HG02623 (cell line): ENCODE data around the gene ADAMTS15.

Experiments
- ATAC-seq: cut with Tn5 transposase; IDR thresholded peaks from one replicate; pipeline ENCODE4 v1.9.1; 2021; ENCODE audit warnings: moderate library complexity; ENCODE audit not compliant: unreplicated experiment

ADAMTS15 gene

GRCh38 chr11:130418210-130418609 is 30.2 kb upstream of the ADAMTS15 start:
- no peak for ATAC-seq

GRCh38 chr11:130418756-130419155 is 29.7 kb upstream of the ADAMTS15 start:
- no peak for ATAC-seq

- ATAC-seq: no peak
Measured at GRCh38 chr11:130420478-130421198, 27.8 kb upstream of the ADAMTS15 start.

GRCh38 chr11:130421199-130421585 is 27.3 kb upstream of the ADAMTS15 start:
- ATAC-seq: no peak

- no peak for ATAC-seq
Measured at GRCh38 chr11:130421697-130422096, 26.7 kb upstream of the ADAMTS15 start.

GRCh38 chr11:130422251-130422995 is 26.0 kb upstream of the ADAMTS15 start:
- ATAC-seq: no peak

GRCh38 chr11:130423541-130424142 is 24.8 kb upstream of the ADAMTS15 start:
- no peak for ATAC-seq

GRCh38 chr11:130424613-130425140 is 23.8 kb upstream of the ADAMTS15 start:
- ATAC-seq: no peak

GRCh38 chr11:130425156-130425555 is 23.3 kb upstream of the ADAMTS15 start:
- no peak for ATAC-seq

- ATAC-seq: no peak
Measured at GRCh38 chr11:130426223-130426836, 22.1 kb upstream of the ADAMTS15 start.

- no peak for ATAC-seq
Measured at GRCh38 chr11:130426837-130427341, 21.6 kb upstream of the ADAMTS15 start.

GRCh38 chr11:130427581-130428315 is 20.7 kb upstream of the ADAMTS15 start:
- no peak for ATAC-seq

GRCh38 chr11:130428316-130429119 is 19.9 kb upstream of the ADAMTS15 start, which contains the start of gene ADAMTS8:
TSS of gene ADAMTS8 (minus strand) at chr11:130428609. CDS start at chr11:130428286, 323 bp downstream.
- no peak for ATAC-seq

- no peak for ATAC-seq
Measured at GRCh38 chr11:130429120-130429681, 19.2 kb upstream of the ADAMTS15 start.

- ATAC-seq: no peak
Measured at GRCh38 chr11:130429983-130430382, 18.5 kb upstream of the ADAMTS15 start.

- ATAC-seq: peak; percentile 51
Measured at GRCh38 chr11:130431331-130431773, 17.1 kb upstream of the ADAMTS15 start.

GRCh38 chr11:130431801-130432200 is 16.6 kb upstream of the ADAMTS15 start:
- no peak for ATAC-seq

GRCh38 chr11:130433357-130433756 is 15.1 kb upstream of the ADAMTS15 start:
- no peak for ATAC-seq
